Liver (tissue), 9 donors: ENCODE measurements around the gene PCDHA8. TPM values are rescaled to one million over a fixed set of nuclear protein-coding genes. Genes with fewer than 3 reads are reported as not detected.

Source experiments
- DNase-seq: peaks from one replicate; pipeline ENCODE4 v3.0.0-alpha.2; 2017; ENCODE audit warnings: low spot score
- H3K27ac ChIP-seq, 2 donors: one replicate each; pipeline ENCODE4 v1.7.0; 2013; ENCODE audit warnings: inconsistent platforms in 2 of 2, low read length in 2 of 2, control low read depth in 1 of 2, low read depth in 1 of 2, mild to moderate bottlenecking in 1 of 2
- H3K27me3 ChIP-seq, 4 donors: one replicate each; pipeline versions ENCODE4 v1.6.1 to v1.7.0; 2013; ENCODE audit warnings: low read length in 3 of 4, inconsistent platforms in 1 of 4, mild to moderate bottlenecking in 1 of 4, moderate library complexity in 1 of 4; ENCODE audit not compliant: control insufficient read depth in 4 of 4, insufficient read depth in 4 of 4
- H3K36me3 ChIP-seq, 4 donors: one replicate each; pipeline versions ENCODE4 v1.6.1 to v1.7.0; 2013; ENCODE audit warnings: low read length in 3 of 4, mild to moderate bottlenecking in 3 of 4, low read depth in 1 of 4, moderate library complexity in 1 of 4; ENCODE audit not compliant: control insufficient read depth in 4 of 4, insufficient read depth in 3 of 4
- H3K4me1 ChIP-seq, 4 donors: one replicate each; pipeline versions ENCODE4 v1.6.1 to v1.7.0; 2013; ENCODE audit warnings: low read length in 3 of 4, mild to moderate bottlenecking in 3 of 4, moderate library complexity in 1 of 4; ENCODE audit not compliant: control insufficient read depth in 4 of 4, insufficient read depth in 4 of 4
- H3K4me3 ChIP-seq, 3 donors: one replicate each; pipeline versions ENCODE4 v1.6.1 to v1.7.0; 2013; ENCODE audit warnings: low read length in 3 of 3, control low read depth in 1 of 3, low read depth in 1 of 3, mild to moderate bottlenecking in 1 of 3
- H3K9ac ChIP-seq, 2 donors: one replicate each; pipeline ENCODE4 v1.7.0; 2013; ENCODE audit warnings: low read length in 2 of 2, mild to moderate bottlenecking in 2 of 2, moderate library complexity in 2 of 2, control low read depth in 1 of 2, low read depth in 1 of 2
- H3K9me3 ChIP-seq, 4 donors: one replicate each; pipeline versions ENCODE4 v1.6.1 to v1.7.0; 2013; ENCODE audit warnings: low read length in 3 of 4; ENCODE audit not compliant: control insufficient read depth in 4 of 4
- EGR1 ChIP-seq, 2 donors: IDR thresholded peaks; 2 replicates each; pipeline ENCODE4 v1.6.1; 2016 to 2018; ENCODE audit warnings: antibody characterized with exemption in 2 of 2, low read depth in 2 of 2
- FOXA1 ChIP-seq: IDR thresholded peaks from 2 replicates; pipeline ENCODE4 v1.6.1; 2016; ENCODE audit warnings: antibody characterized with exemption
- FOXA2 ChIP-seq: IDR thresholded peaks from 2 replicates; pipeline ENCODE4 v1.6.1; 2016; ENCODE audit warnings: antibody characterized with exemption
- GABPA ChIP-seq, 2 donors: IDR thresholded peaks in 1 of 2; conservative IDR thresholded peaks in 1 of 2; 2 replicates each; pipeline ENCODE4 v1.6.1; 2016; ENCODE audit warnings: antibody characterized with exemption in 2 of 2, mild to moderate bottlenecking in 1 of 2, moderate library complexity in 1 of 2
- HNF4A ChIP-seq, 2 donors: conservative IDR thresholded peaks; 2 replicates each; pipeline ENCODE4 v1.6.1; 2016; ENCODE audit warnings: antibody characterized with exemption in 2 of 2, mild to moderate bottlenecking in 2 of 2
- HNF4G ChIP-seq: IDR thresholded peaks from 2 replicates; pipeline ENCODE4 v1.6.1; 2016; ENCODE audit warnings: antibody characterized with exemption
- JUND ChIP-seq, 2 donors: IDR thresholded peaks; 2 replicates each; pipeline ENCODE4 v1.6.1; 2016; ENCODE audit warnings: antibody characterized with exemption in 2 of 2
- NR2F2 ChIP-seq: IDR thresholded peaks from 2 replicates; pipeline ENCODE4 v1.6.1; 2016; ENCODE audit warnings: antibody characterized with exemption
- RAD21 ChIP-seq, 2 donors: IDR thresholded peaks; 2 replicates each; pipeline ENCODE4 v1.6.1; 2016; ENCODE audit warnings: antibody characterized with exemption in 2 of 2, mild to moderate bottlenecking in 2 of 2
- RXRA ChIP-seq, 2 donors: IDR thresholded peaks; 2 replicates each; pipeline ENCODE4 v1.6.1; 2017 to 2018; ENCODE audit warnings: antibody characterized with exemption in 2 of 2, mild to moderate bottlenecking in 1 of 2
- SP1 ChIP-seq: IDR thresholded peaks from 2 replicates; pipeline ENCODE4 v1.6.1; 2018; ENCODE audit warnings: antibody characterized with exemption, mild to moderate bottlenecking
- TAF1 ChIP-seq: conservative IDR thresholded peaks from 2 replicates; pipeline ENCODE4 v1.6.1; 2016; ENCODE audit warnings: antibody characterized with exemption, mild to moderate bottlenecking
- YY1 ChIP-seq: IDR thresholded peaks from 2 replicates; pipeline ENCODE4 v1.6.1; 2016; ENCODE audit warnings: antibody characterized with exemption, mild to moderate bottlenecking
- WGBS: extraction: QIAGEN DNeasy Blood & Tissue Kit; methylation state at CpG from one replicate; pipeline ENCODE4 v1.1.7; 2013; 5-methylcytosine and 5-hydroxymethylcytosine counted together
- polyA plus RNA-seq, 2 donors: library from polyadenylated mRNA; stranded (reverse) in 1 of 2; unstranded in 1 of 2; fragments of 200-250 nt in 1 of 2; fragments of >200 nt in 1 of 2; fragmentation: Nextera tagmentation in 1 of 2; extraction: Ambion mirVana in 1 of 2; gene quantifications; one replicate each; pipeline versions ENCODE4 v1.2.1 to v1.2.3, GENCODE V29; 2013 to 2015
- total RNA-seq, 2 donors: library from RNA; depleted of rRNA; stranded (reverse); fragments of >200 nt; gene quantifications; one replicate each; pipeline ENCODE4 v1.2.3, GENCODE V29; 2014
- TF ChIP-seq, protein P1 (sequence below): IDR thresholded peaks from 2 replicates; pipeline ENCODE4 v1.6.1; 2016; ENCODE audit warnings: antibody characterized with exemption
- TF ChIP-seq, protein P2 (sequence below): IDR thresholded peaks from 2 replicates; pipeline ENCODE4 v1.6.1; 2016; ENCODE audit warnings: antibody characterized with exemption, mild to moderate bottlenecking
- TF ChIP-seq, protein P3 (sequence below): IDR thresholded peaks from 2 replicates; pipeline ENCODE4 v1.6.1; 2016; ENCODE audit warnings: antibody characterized with exemption
- TF ChIP-seq, protein P4 (sequence below): fragments of 150-350 bp; IDR thresholded peaks from 2 replicates; pipeline ENCODE4 v1.5.1; 2017; ENCODE audit warnings: improper control_type of control experiment, low read depth, low read length; ENCODE audit not compliant: missing input control
- TF ChIP-seq, protein P5 (sequence below): IDR thresholded peaks from 2 replicates; pipeline ENCODE4 v1.6.1; 2016; ENCODE audit warnings: antibody characterized with exemption
- donor health status: healthy.
- donor health status: healthy.
- donor health status: healthy.
- donor health status: healthy.
- donor health status: healthy.

The PCDHA8 gene
- total and polyA plus RNA-seq, 4 donors: under 0.01 TPM; not detected in 3

DNA sequence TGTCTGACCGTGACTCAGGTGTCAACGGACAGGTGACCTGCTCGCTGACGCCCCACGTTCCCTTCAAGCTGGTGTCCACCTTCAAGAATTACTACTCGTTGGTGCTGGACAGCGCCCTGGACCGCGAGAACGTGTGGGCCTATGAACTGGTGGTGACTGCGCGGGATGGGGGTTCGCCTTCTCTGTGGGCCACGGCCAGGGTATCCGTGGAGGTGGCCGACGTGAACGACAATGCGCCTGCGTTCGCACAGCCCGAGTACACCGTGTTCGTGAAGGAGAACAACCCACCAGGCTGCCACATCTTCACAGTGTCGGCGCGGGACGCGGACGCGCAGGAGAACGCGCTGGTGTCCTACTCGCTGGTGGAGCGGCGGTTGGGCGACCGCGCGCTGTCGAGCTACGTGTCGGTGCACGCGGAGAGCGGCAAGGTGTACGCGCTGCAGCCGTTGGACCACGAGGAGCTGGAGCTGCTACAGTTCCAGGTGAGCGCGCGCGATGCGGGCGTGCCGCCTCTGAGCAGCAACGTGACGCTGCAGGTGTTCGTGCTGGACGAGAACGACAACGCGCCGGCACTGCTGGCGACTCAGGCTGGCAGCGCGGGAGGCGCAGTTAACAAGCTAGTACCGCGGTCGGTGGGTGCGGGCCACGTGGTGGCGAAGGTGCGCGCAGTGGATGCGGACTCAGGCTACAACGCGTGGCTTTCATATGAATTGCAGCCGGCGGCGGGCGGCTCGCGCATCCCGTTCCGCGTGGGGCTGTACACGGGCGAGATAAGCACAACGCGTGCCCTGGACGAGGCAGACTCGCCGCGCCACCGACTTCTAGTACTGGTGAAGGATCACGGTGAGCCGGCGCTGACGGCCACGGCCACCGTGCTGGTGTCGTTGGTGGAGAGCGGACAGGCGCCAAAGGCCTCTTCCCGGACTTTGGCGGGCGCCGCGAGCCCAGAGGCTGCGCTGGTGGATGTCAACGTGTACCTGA, 29.5 kb downstream of the PCDHA8 start:
- 42% methylated on average over 114 of the region's 114 CpGs for WGBS
- H3K27me3 ChIP-seq: peaks cover 0 to 11% (median 6%) of the 10 kb centered on the region in 4 donors
- H3K9ac ChIP-seq: no peak overlapping the region
- H3K4me3 ChIP-seq: peak overlapping the region in 1 of 3 donors; percentile 10
- peaks cover 12 to 27% (median 20%) of the 10 kb centered on the region in 4 donors for H3K9me3 ChIP-seq
- H3K27ac ChIP-seq: no peak overlapping the region
- no peaks in the 10 kb centered on the region for H3K36me3 ChIP-seq
- TF ChIP-seq HNF4G (no peak), RAD21 (IDR thresholded peaks at IDR 0.05) (no peak)
- no peak for DNase-seq
- H3K4me1 ChIP-seq: no peaks in the 10 kb centered on the region

DNA sequence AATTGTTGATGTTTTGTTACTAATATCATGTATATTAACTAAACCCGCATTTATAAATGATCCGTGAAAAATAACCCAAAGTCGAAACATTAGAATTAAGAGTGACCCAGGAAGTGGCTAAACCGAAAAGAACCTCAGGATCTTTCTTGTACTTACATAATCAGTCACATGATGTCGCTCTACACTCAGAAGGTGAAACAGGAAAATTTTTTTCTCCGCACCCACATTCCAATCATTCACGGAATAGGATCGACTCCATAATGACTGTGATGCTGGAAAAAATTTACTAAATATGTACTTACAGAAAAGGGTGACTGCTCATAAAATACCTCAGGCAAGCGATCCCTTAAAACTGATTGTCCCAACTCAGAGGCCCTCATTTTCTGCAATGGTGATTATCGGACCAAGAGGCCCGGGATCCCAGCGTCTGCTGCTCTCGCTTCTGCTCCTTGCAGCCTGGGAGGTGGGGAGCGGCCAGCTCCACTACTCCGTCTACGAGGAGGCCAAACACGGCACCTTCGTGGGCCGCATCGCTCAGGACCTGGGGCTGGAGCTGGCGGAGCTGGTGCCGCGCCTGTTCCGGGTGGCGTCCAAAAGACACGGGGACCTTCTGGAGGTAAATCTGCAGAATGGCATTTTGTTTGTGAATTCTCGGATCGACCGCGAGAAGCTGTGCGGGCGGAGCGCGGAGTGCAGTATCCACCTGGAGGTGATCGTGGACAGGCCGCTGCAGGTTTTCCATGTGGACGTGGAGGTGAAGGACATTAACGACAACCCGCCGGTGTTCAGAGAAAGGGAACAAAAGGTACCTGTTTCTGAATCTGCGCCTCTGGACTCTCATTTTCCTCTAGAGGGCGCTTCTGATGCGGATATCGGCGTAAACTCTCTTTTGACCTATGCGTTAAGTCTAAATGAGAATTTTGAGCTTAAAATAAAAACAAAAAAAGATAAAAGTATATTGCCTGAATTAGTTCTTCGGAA, 34.4 kb downstream of the PCDHA8 start, which contains the start of gene PCDHA12:
TSS of gene PCDHA12 (plus strand) at position 224 of the 981 bp plus-strand sequence. CDS start at position 389, 165 bp downstream.
- 16% methylated on average over 47 of the region's 47 CpGs for WGBS
- Histone ChIP-seq H3K9me3 (peaks cover 15 to 35% (median 23%) of the 10 kb centered on the region in 4 donors), H3K36me3 (no peaks in the 10 kb centered on the region), H3K4me3 (peak within 1 kb of the TSS in 1 of 3 donors; percentile 45), H3K27ac (no peak within 1 kb of the TSS), H3K27me3 (peaks cover 0 to 8% (median 4%) of the 10 kb centered on the region in 4 donors), H3K9ac (no peak within 1 kb of the TSS), H3K4me1 (no peaks in the 10 kb centered on the region)
- no peak for DNase-seq
- no peak for TF ChIP-seq GABPA (IDR thresholded peaks at IDR 0.05 in 1 of 2, conservative IDR thresholded peaks at IDR 0.05 in 1 of 2)
- no peak for TF ChIP-seq YY1
- no peak for TF ChIP-seq JUND (IDR thresholded peaks at IDR 0.05)
- TF ChIP-seq, protein P1, sequence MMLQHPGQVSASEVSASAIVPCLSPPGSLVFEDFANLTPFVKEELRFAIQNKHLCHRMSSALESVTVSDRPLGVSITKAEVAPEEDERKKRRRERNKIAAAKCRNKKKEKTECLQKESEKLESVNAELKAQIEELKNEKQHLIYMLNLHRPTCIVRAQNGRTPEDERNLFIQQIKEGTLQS: no peak
- TF ChIP-seq, protein P2, sequence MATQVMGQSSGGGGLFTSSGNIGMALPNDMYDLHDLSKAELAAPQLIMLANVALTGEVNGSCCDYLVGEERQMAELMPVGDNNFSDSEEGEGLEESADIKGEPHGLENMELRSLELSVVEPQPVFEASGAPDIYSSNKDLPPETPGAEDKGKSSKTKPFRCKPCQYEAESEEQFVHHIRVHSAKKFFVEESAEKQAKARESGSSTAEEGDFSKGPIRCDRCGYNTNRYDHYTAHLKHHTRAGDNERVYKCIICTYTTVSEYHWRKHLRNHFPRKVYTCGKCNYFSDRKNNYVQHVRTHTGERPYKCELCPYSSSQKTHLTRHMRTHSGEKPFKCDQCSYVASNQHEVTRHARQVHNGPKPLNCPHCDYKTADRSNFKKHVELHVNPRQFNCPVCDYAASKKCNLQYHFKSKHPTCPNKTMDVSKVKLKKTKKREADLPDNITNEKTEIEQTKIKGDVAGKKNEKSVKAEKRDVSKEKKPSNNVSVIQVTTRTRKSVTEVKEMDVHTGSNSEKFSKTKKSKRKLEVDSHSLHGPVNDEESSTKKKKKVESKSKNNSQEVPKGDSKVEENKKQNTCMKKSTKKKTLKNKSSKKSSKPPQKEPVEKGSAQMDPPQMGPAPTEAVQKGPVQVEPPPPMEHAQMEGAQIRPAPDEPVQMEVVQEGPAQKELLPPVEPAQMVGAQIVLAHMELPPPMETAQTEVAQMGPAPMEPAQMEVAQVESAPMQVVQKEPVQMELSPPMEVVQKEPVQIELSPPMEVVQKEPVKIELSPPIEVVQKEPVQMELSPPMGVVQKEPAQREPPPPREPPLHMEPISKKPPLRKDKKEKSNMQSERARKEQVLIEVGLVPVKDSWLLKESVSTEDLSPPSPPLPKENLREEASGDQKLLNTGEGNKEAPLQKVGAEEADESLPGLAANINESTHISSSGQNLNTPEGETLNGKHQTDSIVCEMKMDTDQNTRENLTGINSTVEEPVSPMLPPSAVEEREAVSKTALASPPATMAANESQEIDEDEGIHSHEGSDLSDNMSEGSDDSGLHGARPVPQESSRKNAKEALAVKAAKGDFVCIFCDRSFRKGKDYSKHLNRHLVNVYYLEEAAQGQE: no peak
- no peak for TF ChIP-seq EGR1 (IDR thresholded peaks at IDR 0.05; ENCODE audit: low read depth in 2 of 2)
- no peak for TF ChIP-seq HNF4G
- no peak for TF ChIP-seq FOXA1
- no peak for TF ChIP-seq NR2F2
- no peak for TF ChIP-seq RAD21 (IDR thresholded peaks at IDR 0.05)
- TF ChIP-seq, protein P3, sequence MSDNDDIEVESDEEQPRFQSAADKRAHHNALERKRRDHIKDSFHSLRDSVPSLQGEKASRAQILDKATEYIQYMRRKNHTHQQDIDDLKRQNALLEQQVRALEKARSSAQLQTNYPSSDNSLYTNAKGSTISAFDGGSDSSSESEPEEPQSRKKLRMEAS: no peak
- TF ChIP-seq HNF4A (conservative IDR thresholded peaks at IDR 0.05): no peak
- TF ChIP-seq RXRA (IDR thresholded peaks at IDR 0.05): no peak
- TF ChIP-seq FOXA2: no peak
- no peak for TF ChIP-seq TAF1
- TF ChIP-seq, protein P4, sequence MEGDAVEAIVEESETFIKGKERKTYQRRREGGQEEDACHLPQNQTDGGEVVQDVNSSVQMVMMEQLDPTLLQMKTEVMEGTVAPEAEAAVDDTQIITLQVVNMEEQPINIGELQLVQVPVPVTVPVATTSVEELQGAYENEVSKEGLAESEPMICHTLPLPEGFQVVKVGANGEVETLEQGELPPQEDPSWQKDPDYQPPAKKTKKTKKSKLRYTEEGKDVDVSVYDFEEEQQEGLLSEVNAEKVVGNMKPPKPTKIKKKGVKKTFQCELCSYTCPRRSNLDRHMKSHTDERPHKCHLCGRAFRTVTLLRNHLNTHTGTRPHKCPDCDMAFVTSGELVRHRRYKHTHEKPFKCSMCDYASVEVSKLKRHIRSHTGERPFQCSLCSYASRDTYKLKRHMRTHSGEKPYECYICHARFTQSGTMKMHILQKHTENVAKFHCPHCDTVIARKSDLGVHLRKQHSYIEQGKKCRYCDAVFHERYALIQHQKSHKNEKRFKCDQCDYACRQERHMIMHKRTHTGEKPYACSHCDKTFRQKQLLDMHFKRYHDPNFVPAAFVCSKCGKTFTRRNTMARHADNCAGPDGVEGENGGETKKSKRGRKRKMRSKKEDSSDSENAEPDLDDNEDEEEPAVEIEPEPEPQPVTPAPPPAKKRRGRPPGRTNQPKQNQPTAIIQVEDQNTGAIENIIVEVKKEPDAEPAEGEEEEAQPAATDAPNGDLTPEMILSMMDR: no peak
- no peak for TF ChIP-seq SP1
- TF ChIP-seq, protein P5, sequence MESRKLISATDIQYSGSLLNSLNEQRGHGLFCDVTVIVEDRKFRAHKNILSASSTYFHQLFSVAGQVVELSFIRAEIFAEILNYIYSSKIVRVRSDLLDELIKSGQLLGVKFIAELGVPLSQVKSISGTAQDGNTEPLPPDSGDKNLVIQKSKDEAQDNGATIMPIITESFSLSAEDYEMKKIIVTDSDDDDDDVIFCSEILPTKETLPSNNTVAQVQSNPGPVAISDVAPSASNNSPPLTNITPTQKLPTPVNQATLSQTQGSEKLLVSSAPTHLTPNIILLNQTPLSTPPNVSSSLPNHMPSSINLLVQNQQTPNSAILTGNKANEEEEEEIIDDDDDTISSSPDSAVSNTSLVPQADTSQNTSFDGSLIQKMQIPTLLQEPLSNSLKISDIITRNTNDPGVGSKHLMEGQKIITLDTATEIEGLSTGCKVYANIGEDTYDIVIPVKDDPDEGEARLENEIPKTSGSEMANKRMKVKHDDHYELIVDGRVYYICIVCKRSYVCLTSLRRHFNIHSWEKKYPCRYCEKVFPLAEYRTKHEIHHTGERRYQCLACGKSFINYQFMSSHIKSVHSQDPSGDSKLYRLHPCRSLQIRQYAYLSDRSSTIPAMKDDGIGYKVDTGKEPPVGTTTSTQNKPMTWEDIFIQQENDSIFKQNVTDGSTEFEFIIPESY: no peak
